OCI-LY7 (cell line): ENCODE data around the gene GSK3B. TPM values are rescaled to one million over a fixed set of nuclear protein-coding genes. Genes with fewer than 3 reads are reported as not detected.

ENCODE experiments used
- BruUV-seq: library from RNA; stranded (reverse); fragments of 400-500 nt; replicated peaks from 2 replicates; lab custom pipeline; 2021; lab: Mats Ljungman, UMichigan
- CTCF ChIA-PET: fragments of 300-600 bp; sonication (Branson Sonifier 250); formaldehyde crosslinking; loops from one replicate; lab custom pipeline; 2022; ENCODE audit warnings: antibody characterized with exemption; ENCODE audit not compliant: unreplicated experiment; lab: Charles Lee
- POLR2A ChIA-PET: fragments of 300-600 bp; sonication (Branson Sonifier 250); formaldehyde crosslinking; loops from one replicate; lab custom pipeline; 2022; ENCODE audit warnings: antibody characterized with exemption; lab: Charles Lee
- DNase-seq: peaks from one replicate; pipeline ENCODE4 v3.0.0-alpha.2; 2015; ENCODE audit warnings: low spot score
- H2AFZ ChIP-seq: fragments of 200-600 bp; sonication (generic), shearing (Covaris generic); 2 replicates; pipeline ENCODE4 v1.6.1; 2014; ENCODE audit warnings: mild to moderate bottlenecking, antibody characterized with exemption, low read length, moderate library complexity
- H3K27ac ChIP-seq: fragments of 200-600 bp; sonication (generic); 2 replicates; pipeline ENCODE4 v1.5.1; 2014; ENCODE audit warnings: mixed run types, low read depth, mild to moderate bottlenecking, moderate library complexity, low read length, inconsistent platforms; ENCODE audit not compliant: poor library complexity, severe bottlenecking
- H3K36me3 ChIP-seq: fragments of 200-600 bp; sonication (generic); 2 replicates; pipeline ENCODE4 v1.6.1; 2014; ENCODE audit warnings: mild to moderate bottlenecking, antibody characterized with exemption, low read length, moderate library complexity, mixed read lengths; ENCODE audit not compliant: insufficient read depth
- H3K4me1 ChIP-seq: fragments of 200-600 bp; sonication (generic); 2 replicates; pipeline ENCODE4 v1.5.1; 2014; ENCODE audit warnings: mild to moderate bottlenecking, low read length; ENCODE audit not compliant: insufficient read depth, poor library complexity, severe bottlenecking
- H3K4me2 ChIP-seq: fragments of 200-600 bp; sonication (generic); 2 replicates; pipeline ENCODE4 v1.6.1; 2014; ENCODE audit warnings: mild to moderate bottlenecking, low read length
- H3K4me3 ChIP-seq: fragments of 200-600 bp; sonication (generic); 2 replicates; pipeline ENCODE4 v1.5.1; 2014; ENCODE audit warnings: mild to moderate bottlenecking, low read depth, low read length; ENCODE audit not compliant: poor library complexity, severe bottlenecking
- H3K79me2 ChIP-seq: fragments of 200-600 bp; sonication (generic); 2 replicates; pipeline ENCODE4 v1.6.1; 2016; ENCODE audit warnings: low read depth, mild to moderate bottlenecking, low read length, moderate library complexity, mixed read lengths; ENCODE audit not compliant: insufficient read depth
- H3K9me2 ChIP-seq: fragments of 200-600 bp; sonication (generic); 2 replicates; pipeline ENCODE4 v1.6.1; 2016; ENCODE audit warnings: mild to moderate bottlenecking, low read length, mixed read lengths; ENCODE audit not compliant: insufficient read depth
- H3K9me3 ChIP-seq: fragments of 200-600 bp; sonication (generic); 2 replicates; pipeline ENCODE4 v1.6.1; 2014; ENCODE audit warnings: mild to moderate bottlenecking, mixed run types, low read length, mixed read lengths
- H4K20me1 ChIP-seq: fragments of 200-600 bp; sonication (generic); 2 replicates; pipeline ENCODE4 v1.6.1; 2014; ENCODE audit warnings: mild to moderate bottlenecking, antibody characterized with exemption, low read length, moderate library complexity, mixed read lengths; ENCODE audit not compliant: insufficient read depth
- CTCF ChIP-seq: fragments of 200-600 bp; sonication (generic); conservative IDR thresholded peaks from 2 replicates; pipeline ENCODE4 v1.5.1; 2014; ENCODE audit warnings: mild to moderate bottlenecking, antibody characterized with exemption, low read length, moderate library complexity, mixed read lengths
- EZH2phosphoT487 ChIP-seq: fragments of 200-600 bp; sonication (generic); IDR thresholded peaks from 2 replicates; pipeline ENCODE4 v1.6.1; 2018; ENCODE audit warnings: low read depth, borderline replicate concordance, mild to moderate bottlenecking, mixed run types, antibody characterized with exemption, low read length, moderate library complexity, mixed read lengths
- intact Hi-C: fragments of 100-400 bp; cut with micrococcal nuclease; formaldehyde crosslinking; loops from one replicate; pipeline ENCODE4 v1.10.0; 2022; ENCODE audit not compliant: unreplicated experiment
- total RNA-seq, 2 experiments: library from RNA; depleted of rRNA in 1 of 2; stranded (reverse); fragments of >200 nt in 1 of 2; shearing (Covaris generic) in 1 of 2; gene quantifications; 2 replicates each; pipeline ENCODE4 v1.2.3, GENCODE V29; 2014 to 2022

GSK3B gene
- total RNA-seq, 2 experiments from 2014 or later: 26.6 to 40.9 TPM

GRCh38 chr3:119792270-119792669 lies 302.0 kb downstream of the GSK3B start:
- intact Hi-C loops: no loop called here
- ChIA-PET POLR2A (no interaction called here), CTCF (no interaction called here)
- H3K9me2 ChIP-seq: no peaks in the 10 kb centered on the region
- no peak for DNase-seq
- no peaks in the 10 kb centered on the region for H3K9me3 ChIP-seq
- H4K20me1 ChIP-seq: no peaks in the 10 kb centered on the region
- no peak overlapping the region for H3K27ac ChIP-seq
- no peak overlapping the region for H3K4me3 ChIP-seq
- H2AFZ ChIP-seq: no peak overlapping the region
- no peak overlapping the region for H3K4me2 ChIP-seq
- no peak for TF ChIP-seq EZH2phosphoT487
- TF ChIP-seq CTCF: no peak
- no TSS peak for BruUV-seq
- no peaks in the 10 kb centered on the region for H3K4me1 ChIP-seq
- no peaks in the 10 kb centered on the region for H3K36me3 ChIP-seq
- H3K79me2 ChIP-seq: no peaks in the 10 kb centered on the region

GRCh38 chr3:119790369-119790768 lies 303.9 kb downstream of the GSK3B start:
- no peak for DNase-seq
- Histone ChIP-seq H3K27ac (no peak overlapping the region), H3K4me2 (no peak overlapping the region), H3K9me3 (no peaks in the 10 kb centered on the region), H2AFZ (no peak overlapping the region), H3K79me2 (no peaks in the 10 kb centered on the region), H3K4me3 (no peak overlapping the region), H4K20me1 (no peaks in the 10 kb centered on the region), H3K36me3 (no peaks in the 10 kb centered on the region), H3K9me2 (no peaks in the 10 kb centered on the region), H3K4me1 (no peaks in the 10 kb centered on the region)
- ChIA-PET CTCF (no interaction called here), POLR2A (no interaction called here)
- no TSS peak for BruUV-seq
- TF ChIP-seq CTCF (no peak), EZH2phosphoT487 (no peak)
- intact Hi-C loops: no loop called here

DNA sequence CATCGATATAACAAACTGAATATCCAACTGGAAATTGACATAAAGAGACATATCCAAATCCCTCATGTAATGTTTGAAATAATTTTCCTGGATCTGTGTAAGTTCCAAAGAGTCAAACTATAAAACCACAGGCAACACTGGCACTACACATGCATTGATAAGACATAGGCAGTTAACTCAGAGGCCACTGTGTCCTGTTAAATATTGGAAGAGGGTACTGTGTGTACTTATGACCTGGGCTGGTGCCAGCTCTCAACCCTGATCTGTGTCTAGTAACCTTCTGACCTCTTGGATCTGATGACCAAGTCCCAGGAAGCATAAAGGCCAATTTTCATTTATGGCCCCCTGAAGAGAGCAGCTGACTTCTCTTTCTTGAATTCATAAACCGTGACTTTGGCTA lies 307.8 kb downstream of the GSK3B start:
- CTCF ChIA-PET: no interaction called here
- intact Hi-C loops: no loop called here
- DNase-seq: no peak
- POLR2A ChIA-PET: no interaction called here
- Histone ChIP-seq H3K4me3 (no peak overlapping the region), H3K4me1 (no peaks in the 10 kb centered on the region), H3K9me3 (no peaks in the 10 kb centered on the region), H3K27ac (no peak overlapping the region), H3K9me2 (no peaks in the 10 kb centered on the region; the same call in 1 of the 2 replicates), H3K4me2 (no peak overlapping the region), H4K20me1 (no peaks in the 10 kb centered on the region), H3K79me2 (no peaks in the 10 kb centered on the region), H3K36me3 (no peaks in the 10 kb centered on the region), H2AFZ (no peak overlapping the region)
- no TSS peak for BruUV-seq
- TF ChIP-seq EZH2phosphoT487 (no peak), CTCF (no peak)
